H9 (cell line): ENCODE results near the gene ARHGAP24. TPM values are rescaled to one million over a fixed set of nuclear protein-coding genes. Genes with fewer than 3 reads are reported as not detected.

Experiments
- DNase-seq: peaks from one replicate; pipeline ENCODE4 v3.0.0-alpha.2; 2017
- H2AFZ ChIP-seq: one replicate; pipeline ENCODE4 v1.6.1; 2013; ENCODE audit warnings: mild to moderate bottlenecking, low read length, control low read depth, moderate library complexity
- H2AK5ac ChIP-seq: 2 replicates; pipeline ENCODE4 v1.6.1; 2013; ENCODE audit warnings: low read length, control low read depth, mixed read lengths; ENCODE audit not compliant: insufficient read length
- H2BK120ac ChIP-seq: one replicate; pipeline ENCODE4 v1.6.1; 2013; ENCODE audit warnings: low read depth, mild to moderate bottlenecking, low read length, control low read depth, inconsistent platforms; ENCODE audit not compliant: poor library complexity, severe bottlenecking
- H2BK12ac ChIP-seq: 2 replicates; pipeline ENCODE4 v1.6.1; 2013; ENCODE audit warnings: low read length, control low read depth, mixed read lengths, low read depth; ENCODE audit not compliant: insufficient read length
- H2BK15ac ChIP-seq: 2 replicates; pipeline ENCODE4 v1.6.1; 2013; ENCODE audit warnings: low read depth, low read length, control low read depth
- H2BK20ac ChIP-seq: one replicate; pipeline ENCODE4 v1.6.1; 2013; ENCODE audit warnings: low read depth, mild to moderate bottlenecking, low read length, control low read depth, inconsistent platforms; ENCODE audit not compliant: poor library complexity, severe bottlenecking
- H2BK5ac ChIP-seq: 2 replicates; pipeline ENCODE4 v1.6.1; 2013; ENCODE audit warnings: low read length, control low read depth, mixed read lengths; ENCODE audit not compliant: insufficient read length
- H3K14ac ChIP-seq: 2 replicates; pipeline ENCODE4 v1.6.1; 2013; ENCODE audit warnings: low read length, control low read depth; ENCODE audit not compliant: insufficient read depth
- H3K18ac ChIP-seq: 2 replicates; pipeline ENCODE4 v1.6.1; 2013; ENCODE audit warnings: low read depth, mild to moderate bottlenecking, mixed read lengths, low read length, control low read depth; ENCODE audit not compliant: insufficient read length
- H3K23ac ChIP-seq: 2 replicates; pipeline ENCODE4 v1.6.1; 2013; ENCODE audit warnings: low read length, control low read depth, mixed read lengths, low read depth; ENCODE audit not compliant: insufficient read length
- H3K23me2 ChIP-seq: 2 replicates; pipeline ENCODE4 v1.6.1; 2013; ENCODE audit warnings: low read depth, mild to moderate bottlenecking, mixed read lengths, low read length, control low read depth; ENCODE audit not compliant: insufficient read length, poor library complexity, severe bottlenecking
- H3K27ac ChIP-seq: 2 replicates; pipeline ENCODE4 v1.5.1; 2013; ENCODE audit warnings: low read length, control low read depth, mixed read lengths, low read depth; ENCODE audit not compliant: insufficient read length
- H3K27me3 ChIP-seq: 2 replicates; pipeline ENCODE4 v1.6.1; 2013; ENCODE audit warnings: low read length, control low read depth, inconsistent platforms; ENCODE audit not compliant: insufficient read depth
- H3K4ac ChIP-seq: 2 replicates; pipeline ENCODE4 v1.6.1; 2013; ENCODE audit warnings: low read depth, mild to moderate bottlenecking, control low read depth, inconsistent platforms, low read length, moderate library complexity
- H3K4me1 ChIP-seq: 2 replicates; pipeline ENCODE4 v1.6.1; 2013; ENCODE audit warnings: low read length, control low read depth, inconsistent platforms; ENCODE audit not compliant: insufficient read depth
- H3K4me2 ChIP-seq: 2 replicates; pipeline ENCODE4 v1.6.1; 2013; ENCODE audit warnings: low read length, control low read depth, mixed read lengths; ENCODE audit not compliant: insufficient read length, insufficient read depth
- H3K56ac ChIP-seq: 2 replicates; pipeline ENCODE4 v1.6.1; 2013; ENCODE audit warnings: low read depth, mild to moderate bottlenecking, mixed read lengths, low read length, control low read depth; ENCODE audit not compliant: insufficient read length
- H3K79me1 ChIP-seq: 2 replicates; pipeline ENCODE4 v1.6.1; 2013; ENCODE audit warnings: low read depth, mild to moderate bottlenecking, moderate library complexity, low read length, control low read depth, inconsistent platforms; ENCODE audit not compliant: insufficient read depth, poor library complexity, severe bottlenecking
- H3K79me2 ChIP-seq: 2 replicates; pipeline ENCODE4 v1.6.1; 2013; ENCODE audit warnings: low read length, control low read depth, inconsistent platforms; ENCODE audit not compliant: insufficient read depth
- H3K9ac ChIP-seq: 2 replicates; pipeline ENCODE4 v1.6.1; 2013; ENCODE audit warnings: low read length, control low read depth, mixed read lengths; ENCODE audit not compliant: insufficient read length; ENCODE audit errors: extremely low read depth
- H3K9me3 ChIP-seq: one replicate; pipeline ENCODE4 v1.6.1; 2013; ENCODE audit warnings: low read depth, low read length, inconsistent platforms; ENCODE audit not compliant: control insufficient read depth
- H3T11ph ChIP-seq: one replicate; pipeline ENCODE4 v1.6.1; 2013; ENCODE audit warnings: mild to moderate bottlenecking, low read length, control low read depth, inconsistent platforms
- H4K20me1 ChIP-seq: one replicate; pipeline ENCODE4 v1.6.1; 2013; ENCODE audit not compliant: control insufficient read depth, insufficient read length, insufficient read depth
- H4K5ac ChIP-seq: 2 replicates; pipeline ENCODE4 v1.6.1; 2013; ENCODE audit warnings: low read depth, mild to moderate bottlenecking, mixed read lengths, low read length, control low read depth; ENCODE audit not compliant: insufficient read length
- H4K8ac ChIP-seq: replicated peaks from 2 replicates; pipeline ENCODE4 v1.6.1; 2013; ENCODE audit warnings: low read length, control low read depth, mixed read lengths, low read depth; ENCODE audit not compliant: insufficient read length
- H4K91ac ChIP-seq: 2 replicates; pipeline ENCODE4 v1.6.1; 2013; ENCODE audit warnings: low read depth, mild to moderate bottlenecking, moderate library complexity, mixed read lengths, low read length, control low read depth; ENCODE audit not compliant: insufficient read length
- H3K27ac Mint-ChIP-seq, 3 experiments: 2 replicates in 2 of 3; 3 replicates in 1 of 3; pipeline ENCODE4 v1.8.0; 2020 to 2021; ENCODE audit warnings: mixed read lengths in 3 of 3, mild to moderate bottlenecking in 1 of 3, moderate library complexity in 1 of 3
- H3K27me3 Mint-ChIP-seq: 2 replicates; pipeline ENCODE4 v1.8.0; 2021; ENCODE audit warnings: low read depth, mild to moderate bottlenecking, moderate library complexity, mixed read lengths
- H3K36me3 Mint-ChIP-seq, 3 experiments: 2 replicates in 2 of 3; 3 replicates in 1 of 3; pipeline ENCODE4 v1.8.0; 2020 to 2021; ENCODE audit warnings: low read depth in 3 of 3, mixed read lengths in 3 of 3; ENCODE audit not compliant: insufficient read depth in 1 of 3
- H3K4me1 Mint-ChIP-seq, 2 experiments: 2 replicates each; pipeline ENCODE4 v1.8.0; 2020; ENCODE audit warnings: mixed read lengths in 2 of 2
- H3K4me3 Mint-ChIP-seq, 2 experiments: 2 replicates in 1 of 2; 3 replicates in 1 of 2; pipeline ENCODE4 v1.8.0; 2020 to 2021; ENCODE audit warnings: mild to moderate bottlenecking in 2 of 2, mixed read lengths in 2 of 2, moderate library complexity in 1 of 2
- H3K9me3 Mint-ChIP-seq, 2 experiments: 2 replicates in 1 of 2; 3 replicates in 1 of 2; pipeline ENCODE4 v1.8.0; 2020; ENCODE audit warnings: mild to moderate bottlenecking in 2 of 2, mixed read lengths in 2 of 2, moderate library complexity in 1 of 2
- CTCF ChIP-seq: fragments of 200-600 bp; sonication (generic); conservative IDR thresholded peaks from 3 replicates; pipeline ENCODE4 v1.8.0; 2021; ENCODE audit warnings: antibody characterized with exemption, mild to moderate bottlenecking
- total RNA-seq: library from RNA; stranded (reverse); gene quantifications from 2 replicates; pipeline ENCODE4 v1.2.1, GENCODE V29; 2021

The ARHGAP24 gene
- total RNA-seq, 1 experiment from 2014 or later, result 0.37 TPM

GRCh38 chr4:85571008-85571407, 96.1 kb downstream of the ARHGAP24 start:
- H2BK5ac ChIP-seq, result no peak overlapping the region
- no peak overlapping the region for H3K23ac ChIP-seq
- H3K27me3 Mint-ChIP-seq, result no peaks in the 10 kb centered on the region
- H2BK20ac ChIP-seq, result no peak overlapping the region
- H3K27ac ChIP-seq, result no peak overlapping the region
- peaks cover 7 to 15% of the 10 kb centered on the region in 2 experiments for H3K4me1 Mint-ChIP-seq
- no peak overlapping the region for H2BK120ac ChIP-seq
- no peaks in the 10 kb centered on the region for H3K9me3 ChIP-seq
- H2BK12ac ChIP-seq, result no peak overlapping the region
- no peak overlapping the region for H3K9ac ChIP-seq
- no peak overlapping the region for H3K27ac Mint-ChIP-seq
- TF ChIP-seq CTCF, result no peak
- H3K4me2 ChIP-seq, result no peak overlapping the region
- no peaks in the 10 kb centered on the region; the same call in 1 of the 2 replicates for H3K79me2 ChIP-seq
- H3K4me1 ChIP-seq, result peaks cover 2% of the 10 kb centered on the region; the same call in 1 of the 2 replicates
- no peak overlapping the region for H3K4ac ChIP-seq
- no peak overlapping the region for H4K5ac ChIP-seq
- H3K36me3 Mint-ChIP-seq, result no peaks in the 10 kb centered on the region
- H3K9me3 Mint-ChIP-seq, result no peaks in the 10 kb centered on the region
- H3K27me3 ChIP-seq, result no peaks in the 10 kb centered on the region
- no peaks in the 10 kb centered on the region for H4K20me1 ChIP-seq
- H3K18ac ChIP-seq, result no peak overlapping the region
- H3K56ac ChIP-seq, result no peak overlapping the region
- no peaks in the 10 kb centered on the region for H3K79me1 ChIP-seq
- H4K8ac ChIP-seq, result no peak overlapping the region
- H3T11ph ChIP-seq, result no peak overlapping the region
- no peak for DNase-seq
- H2BK15ac ChIP-seq, result no peak overlapping the region
- H2AK5ac ChIP-seq, result no peak overlapping the region
- no peak overlapping the region for H3K14ac ChIP-seq
- no peak overlapping the region for H2AFZ ChIP-seq
- H3K4me3 Mint-ChIP-seq, result no peak overlapping the region
- H4K91ac ChIP-seq, result no peak overlapping the region
- H3K23me2 ChIP-seq, result no peaks in the 10 kb centered on the region
